HFF-Myc (cell line): ENCODE results near the gene LGMN.
"Not testable (repeated sequence)": the region's sequence is repeated elsewhere in the genome, so short reads cannot be mapped to it uniquely, and the experiment has no call there.

ENCODE experiments used
- DNase-seq: peaks from one replicate; pipeline ENCODE4 v3.0.0-alpha.2; 2011; ENCODE audit warnings: low read depth; ENCODE audit errors: extremely low read depth
- H3K4me3 ChIP-seq: replicated peaks from 2 replicates; pipeline ENCODE4 v1.5.1; 2011; ENCODE audit warnings: low read depth, mild to moderate bottlenecking, control low read depth, low read length
- TF ChIP-seq, protein P1 (sequence below): IDR thresholded peaks from 2 replicates; pipeline ENCODE4 v1.5.1; 2012; ENCODE audit warnings: mild to moderate bottlenecking, low read depth, low read length, control low read depth; ENCODE audit errors: missing control alignments

The LGMN gene

DNA sequence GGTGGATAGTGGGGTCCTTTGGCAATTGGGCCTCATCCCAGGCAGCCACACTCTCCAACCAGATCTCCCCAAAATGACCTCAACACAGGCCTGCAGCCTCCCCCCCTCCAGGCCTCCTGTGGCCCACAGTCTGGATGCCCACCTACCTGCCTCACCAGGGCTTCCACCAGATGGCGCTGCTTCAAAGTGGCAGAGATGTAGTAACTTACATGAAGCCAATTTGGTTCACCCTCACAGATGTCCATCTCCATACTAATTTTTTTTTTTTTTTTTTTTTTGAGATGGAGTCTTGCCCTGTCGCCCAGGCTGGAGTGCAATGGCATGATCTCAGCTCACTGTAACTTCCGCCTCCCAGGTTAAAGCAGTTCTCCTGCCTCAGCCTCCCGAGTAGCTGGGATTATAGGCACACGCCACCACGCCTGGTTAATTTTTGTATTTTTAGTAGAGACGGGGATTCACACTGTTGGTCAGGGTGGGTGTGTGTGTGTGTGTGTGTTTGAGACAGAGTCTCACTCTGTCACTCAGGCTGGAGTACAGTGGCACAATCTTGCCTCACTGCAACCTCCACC is 33.6 kb downstream of the LGMN start:
- DNase-seq = peak; percentile 45
- H3K4me3 ChIP-seq = not testable (repeated sequence)
- TF ChIP-seq, protein P1, sequence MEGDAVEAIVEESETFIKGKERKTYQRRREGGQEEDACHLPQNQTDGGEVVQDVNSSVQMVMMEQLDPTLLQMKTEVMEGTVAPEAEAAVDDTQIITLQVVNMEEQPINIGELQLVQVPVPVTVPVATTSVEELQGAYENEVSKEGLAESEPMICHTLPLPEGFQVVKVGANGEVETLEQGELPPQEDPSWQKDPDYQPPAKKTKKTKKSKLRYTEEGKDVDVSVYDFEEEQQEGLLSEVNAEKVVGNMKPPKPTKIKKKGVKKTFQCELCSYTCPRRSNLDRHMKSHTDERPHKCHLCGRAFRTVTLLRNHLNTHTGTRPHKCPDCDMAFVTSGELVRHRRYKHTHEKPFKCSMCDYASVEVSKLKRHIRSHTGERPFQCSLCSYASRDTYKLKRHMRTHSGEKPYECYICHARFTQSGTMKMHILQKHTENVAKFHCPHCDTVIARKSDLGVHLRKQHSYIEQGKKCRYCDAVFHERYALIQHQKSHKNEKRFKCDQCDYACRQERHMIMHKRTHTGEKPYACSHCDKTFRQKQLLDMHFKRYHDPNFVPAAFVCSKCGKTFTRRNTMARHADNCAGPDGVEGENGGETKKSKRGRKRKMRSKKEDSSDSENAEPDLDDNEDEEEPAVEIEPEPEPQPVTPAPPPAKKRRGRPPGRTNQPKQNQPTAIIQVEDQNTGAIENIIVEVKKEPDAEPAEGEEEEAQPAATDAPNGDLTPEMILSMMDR = peak; percentile 84

DNA sequence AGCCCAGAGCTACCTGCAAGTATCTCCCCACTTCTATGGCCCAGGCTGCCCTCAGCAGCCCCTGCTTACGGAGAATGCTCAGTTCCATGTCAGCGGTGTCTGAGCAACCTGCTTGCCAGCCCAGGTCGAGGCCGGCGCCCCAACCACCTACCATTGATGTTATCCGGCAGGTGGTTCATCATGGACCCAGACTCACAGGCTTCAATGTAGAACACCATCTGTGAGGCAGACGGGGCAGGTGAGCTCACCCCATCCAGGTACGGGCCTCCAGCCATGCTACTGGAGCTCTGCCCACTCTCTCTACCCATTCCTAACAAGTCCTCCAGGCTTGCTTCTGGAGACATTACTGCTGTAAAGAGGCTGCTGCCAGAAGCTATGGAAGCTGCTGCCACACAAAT is 35.8 kb downstream of the LGMN start:
- DNase-seq = no peak
- TF ChIP-seq, protein P1 = no peak
- H3K4me3 ChIP-seq = no peak overlapping the region

DNA sequence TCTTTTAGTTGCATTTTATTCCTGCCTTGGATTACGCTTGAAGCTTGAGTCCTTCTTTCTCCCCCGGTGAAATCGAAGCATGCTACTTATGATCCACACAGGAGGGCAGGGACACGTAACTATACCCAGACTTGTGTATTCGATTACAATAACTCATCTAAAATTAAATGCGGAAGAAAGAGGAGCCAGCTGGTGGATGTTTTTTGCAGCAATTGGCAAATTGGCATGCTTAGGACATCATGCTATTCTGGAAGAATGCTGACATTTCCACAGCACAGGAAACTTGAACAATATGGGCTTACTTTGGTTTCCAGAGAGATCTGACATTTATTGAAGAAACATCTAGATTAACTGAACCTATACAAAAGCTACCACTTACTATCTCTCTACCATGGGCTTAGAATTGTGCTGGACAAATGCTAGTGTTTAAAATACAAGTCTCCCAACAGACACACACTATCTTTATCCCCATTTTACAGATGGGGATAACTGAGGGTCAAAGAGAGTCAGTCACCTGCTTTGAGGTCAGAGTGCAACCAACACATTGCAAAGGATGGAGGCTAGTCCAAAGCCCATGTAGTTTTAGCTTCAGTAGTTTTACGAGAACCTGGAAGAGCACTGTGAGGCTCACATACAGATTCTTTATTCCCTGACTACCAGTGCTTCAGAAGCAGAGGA is 36.3 kb downstream of the LGMN start:
- no peak for DNase-seq
- TF ChIP-seq, protein P1 = no peak
- no peak overlapping the region for H3K4me3 ChIP-seq

DNA sequence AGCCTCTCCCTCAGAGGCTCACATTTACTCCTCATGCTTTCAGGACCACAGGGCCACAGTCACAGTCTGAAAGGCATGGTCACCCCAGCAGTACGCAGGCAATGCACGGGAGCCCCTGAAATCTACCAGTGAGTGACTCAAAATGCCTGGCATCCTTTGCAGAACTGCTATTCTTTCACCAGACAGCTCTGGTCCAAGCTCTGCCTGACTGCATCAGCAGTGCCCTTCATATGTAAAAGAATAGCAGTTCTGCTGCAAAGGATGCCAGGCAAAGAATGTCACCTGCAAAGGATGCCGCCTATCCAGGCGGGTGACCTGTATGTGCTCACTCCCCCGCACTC is 38.5 kb downstream of the LGMN start:
- H3K4me3 ChIP-seq = no peak overlapping the region
- TF ChIP-seq, protein P1 = no peak
- no peak for DNase-seq

DNA sequence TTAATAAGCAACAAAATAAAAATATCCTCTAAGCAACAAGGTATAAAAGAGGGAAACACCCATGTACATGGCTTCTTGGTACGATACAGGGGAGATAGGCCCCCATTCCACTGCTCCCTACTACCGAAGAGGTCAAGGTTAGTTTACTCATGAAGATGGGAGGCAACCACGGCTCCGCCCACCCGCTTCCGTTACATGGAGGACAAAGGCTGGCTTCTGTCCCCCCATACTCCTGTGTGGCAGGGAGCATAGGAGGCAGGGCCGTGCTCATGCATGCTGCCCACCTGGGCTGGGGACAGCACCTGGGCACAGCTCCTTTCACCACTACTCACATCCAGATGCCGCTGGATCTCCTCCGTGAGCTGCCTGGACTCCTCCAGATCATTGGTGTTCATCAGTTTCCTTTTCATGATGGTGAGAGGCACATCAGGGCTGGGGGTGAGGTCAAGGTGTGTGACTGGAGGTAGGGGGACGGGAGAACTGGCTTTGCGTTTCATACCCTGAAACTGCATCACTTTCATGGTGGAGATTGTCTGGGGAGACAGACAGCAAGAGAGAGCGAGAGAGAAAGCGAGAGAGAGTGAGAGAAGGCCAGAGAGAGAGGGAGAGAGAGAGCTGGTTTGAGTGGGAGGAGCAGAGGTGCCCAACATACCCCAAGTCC is 39.0 kb downstream of the LGMN start:
- no peak for DNase-seq
- H3K4me3 ChIP-seq = no peak overlapping the region
- TF ChIP-seq, protein P1 = no peak

DNA sequence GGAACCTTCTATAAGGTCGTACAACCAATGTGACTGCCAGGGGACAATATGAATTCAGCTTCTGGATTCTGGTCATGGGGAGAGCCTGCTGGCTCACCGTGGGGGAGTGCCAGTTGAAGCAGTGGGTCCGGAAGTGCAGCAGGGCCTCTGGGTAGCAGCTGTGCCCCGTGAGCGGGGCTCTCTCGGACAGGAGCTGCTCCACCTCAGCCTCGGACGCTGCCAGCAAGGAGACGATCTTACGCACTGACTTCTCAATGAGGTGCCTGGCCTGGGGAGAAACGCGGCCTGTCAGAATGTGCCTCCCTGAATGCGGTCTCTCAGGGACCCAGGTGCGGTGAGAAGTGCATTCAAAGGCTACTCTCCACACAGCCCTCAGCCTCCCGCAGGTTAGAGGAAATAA is 42.0 kb downstream of the LGMN start:
- DNase-seq = no peak
- TF ChIP-seq, protein P1 = no peak
- H3K4me3 ChIP-seq = no peak overlapping the region
